GM20000 (cell line): ENCODE data around the gene GTF3C4.
A peak's percentile ranks its signal among the peaks of the same experiment; 100 is the strongest.

Experiments used
- DNase-seq: peaks from one replicate; pipeline ENCODE4 v3.0.0; 2012; ENCODE audit warnings: low spot score
- CTCF ChIP-seq: IDR thresholded peaks from 2 replicates; pipeline ENCODE4 v1.5.1; 2012; ENCODE audit warnings: mild to moderate bottlenecking, control low read depth; ENCODE audit errors: extremely low read depth, missing control alignments

Gene GTF3C4

GRCh38 chr9:132637801-132638200 lies 32.5 kb upstream of the GTF3C4 start:
- DNase-seq, result no peak
- TF ChIP-seq CTCF, result no peak

GRCh38 chr9:132638240-132638639 lies 32.0 kb upstream of the GTF3C4 start:
- no peak for TF ChIP-seq CTCF
- no peak for DNase-seq

- TF ChIP-seq CTCF, result no peak
- DNase-seq, result no peak
Observed at GRCh38 chr9:132639322-132639721, 30.9 kb upstream of the GTF3C4 start.

GRCh38 chr9:132641216-132641615 lies 29.0 kb upstream of the GTF3C4 start:
- no peak for TF ChIP-seq CTCF
- DNase-seq, result no peak

- DNase-seq, result no peak
- peak; percentile 4 for TF ChIP-seq CTCF
Observed at GRCh38 chr9:132644251-132644650, 26.0 kb upstream of the GTF3C4 start.

- no peak for DNase-seq
- TF ChIP-seq CTCF, result no peak
Observed at GRCh38 chr9:132645306-132645705, 25.0 kb upstream of the GTF3C4 start.

GRCh38 chr9:132645711-132646110 lies 24.6 kb upstream of the GTF3C4 start:
- DNase-seq, result no peak
- no peak for TF ChIP-seq CTCF

- TF ChIP-seq CTCF, result no peak
Observed at GRCh38 chr9:132646726-132647125, 23.5 kb upstream of the GTF3C4 start.

More at GRCh38 chr9:132646726-132647125, 23.5 kb upstream of the GTF3C4 start:
- no peak for DNase-seq
